Measurements from ENCODE around the gene CYTH3. TPM values are rescaled to one million over a fixed set of nuclear protein-coding genes. Genes with fewer than 3 reads are reported as not detected.

CYTH3 gene
- total and polyA plus RNA-seq, 2 of the 4 experiments (the other 2 are of a cell fraction) = 14.2 to 34.8 TPM

- H3K56ac ChIP-seq (ENCODE audit: extremely low read depth, insufficient read depth, low read length) = no peak overlapping the region
- H3K27me3 ChIP-seq (ENCODE audit: control insufficient read depth, insufficient read depth, low read length) = no peaks in the 10 kb centered on the region
- H2AFZ ChIP-seq (replicated peaks; ENCODE audit: low read length, poor library complexity) = no peak overlapping the region
- no peak overlapping the region for H2BK20ac ChIP-seq (ENCODE audit: low read depth, low read length)
- dilution Hi-C loops (cut with HindIII; ENCODE audit: low sequenced_read_pairs, unreplicated experiment) (no loop called here), intact Hi-C loops (cut with micrococcal nuclease) (no loop called here), in situ Hi-C loops (cut with MboI; ENCODE audit: low sequenced_read_pairs) (no loop called here)
- H3K9me3 ChIP-seq (ENCODE audit: control insufficient read depth, insufficient read depth, low read length) = no peaks in the 10 kb centered on the region
- CTCF ChIA-PET = no interaction called here
- no peak for ATAC-seq (ENCODE audit: low read depth)
- no peak overlapping the region for H3K4me3 ChIP-seq (ENCODE audit: insufficient read depth, low read depth, low read length)
- no peak overlapping the region for H3K27ac ChIP-seq (ENCODE audit: insufficient read depth, low read length)
- no TSS peak for BruUV-seq (replicated peaks)
- no peak overlapping the region for H3K23ac ChIP-seq (ENCODE audit: low read depth, low read length)
- H4K91ac ChIP-seq (ENCODE audit: insufficient read depth, low read depth, low read length) = no peak overlapping the region
- H2BK15ac ChIP-seq (ENCODE audit: low read depth, low read length) = no peak overlapping the region
- POLR2A ChIA-PET (ENCODE audit: unreplicated experiment) = no interaction called here
- no peak for TF ChIP-seq POLR2A (IDR thresholded peaks at IDR 0.05; ENCODE audit: low read depth, low read length)
- no peak for TF ChIP-seq ELK1 (IDR thresholded peaks at IDR 0.05; ENCODE audit: borderline replicate concordance, low read depth, low read length)
- TF ChIP-seq FOS (IDR thresholded peaks at IDR 0.05; ENCODE audit: low read depth, low read length) = no peak
- TF ChIP-seq RFX5 (IDR thresholded peaks at IDR 0.05; ENCODE audit: low read depth, low read length) = no peak
- TF ChIP-seq RAD21 (IDR thresholded peaks at IDR 0.05; ENCODE audit: low read length) = no peak
- no peak for TF ChIP-seq CHD1 (IDR thresholded peaks at IDR 0.05; ENCODE audit: low read depth, low read length)
- no peak overlapping the region for H4K5ac ChIP-seq (ENCODE audit: low read depth, low read length)
- no peak overlapping the region for H3K9ac ChIP-seq (ENCODE audit: low read depth, low read length)
- H2AK9ac ChIP-seq (replicated peaks; ENCODE audit: low read depth, low read length, poor library complexity) = no peak overlapping the region
- DNase-seq = no peak
- H3K18ac ChIP-seq (ENCODE audit: low read depth, low read length) = no peak overlapping the region
- peaks cover 16% of the 10 kb centered on the region for H3K9me1 ChIP-seq (ENCODE audit: insufficient read depth, low read length)
- peaks cover 7% of the 10 kb centered on the region; the same call in 1 of the 2 replicates for H4K20me1 ChIP-seq (ENCODE audit: insufficient read depth, low read length)
- H3K4me1 ChIP-seq (ENCODE audit: control insufficient read depth, insufficient read depth, low read length) = peaks cover 7% of the 10 kb centered on the region
- peaks cover 22 to 70% of the 10 kb centered on the region in 2 experiments for H3K79me1 ChIP-seq (ENCODE audit: low read depth in 1 of 2, low read length in 2 of 2)
- H3K14ac ChIP-seq (replicated peaks; ENCODE audit: low read depth, low read length) = no peak overlapping the region
- H2BK5ac ChIP-seq (ENCODE audit: low read depth, low read length, poor library complexity, severe bottlenecking) = no peak overlapping the region
- H2AK5ac ChIP-seq (ENCODE audit: low read depth, low read length) = no peak overlapping the region
- H2BK120ac ChIP-seq (ENCODE audit: low read depth, low read length) = no peak overlapping the region
- H4K8ac ChIP-seq (ENCODE audit: low read depth in 2 of 2, low read length in 2 of 2) = no peak overlapping the region
- H3K36me3 ChIP-seq (ENCODE audit: control insufficient read depth, insufficient read depth, low read length) = peaks cover 3% of the 10 kb centered on the region; the same call in 1 of the 2 replicates
- no peak overlapping the region for H3K4me2 ChIP-seq (ENCODE audit: low read depth, low read length)
- H3K4ac ChIP-seq (ENCODE audit: low read depth, low read length) = no peak overlapping the region
- WGBS, 2 experiments (ENCODE audit: extremely low coverage in 2 of 2, insufficient read length in 1 of 2) = 84% methylated on average over 6 of the region's 11 CpGs; no CpG with 5 or more reads in 1 of the 2 experiments
Observed at GRCh38 chr7:6200971-6201370, 71.5 kb downstream of the CYTH3 start.
